Glomerular endothelial cell (primary cell): ENCODE results near the gene ATRNL1. TPM values are rescaled to one million over a fixed set of nuclear protein-coding genes. Genes with fewer than 3 reads are reported as not detected.

Experiments used
- DNase-seq: peaks from one replicate; pipeline ENCODE4 v3.0.0-alpha.2; 2011; ENCODE audit warnings: low read depth, low spot score; ENCODE audit errors: extremely low read depth
- total RNA-seq: library from RNA; depleted of rRNA; stranded (reverse); fragments of >200 nt; gene quantifications from 2 replicates; pipeline ENCODE4 v1.2.3, GENCODE V29; 2015

ATRNL1 gene
- total RNA-seq, 1 donor from 2014 or later, result 5.3 TPM

- DNase-seq, result no peak
Measured at GRCh38 chr10:115830265-115830970, 737.3 kb downstream of the ATRNL1 start.

- DNase-seq, result no peak
Measured at GRCh38 chr10:115831016-115831415, 737.9 kb downstream of the ATRNL1 start.

- DNase-seq, result no peak
Measured at GRCh38 chr10:115833119-115833518, 740.0 kb downstream of the ATRNL1 start.

GRCh38 chr10:115844591-115844990 is 751.4 kb downstream of the ATRNL1 start:
- DNase-seq, result no peak

- DNase-seq, result no peak
Measured at GRCh38 chr10:115845921-115846320, 752.8 kb downstream of the ATRNL1 start.

GRCh38 chr10:115846528-115846927 is 753.4 kb downstream of the ATRNL1 start:
- no peak for DNase-seq

- no peak for DNase-seq
Measured at GRCh38 chr10:115849197-115849596, 756.0 kb downstream of the ATRNL1 start.

GRCh38 chr10:115850666-115851065 is 757.5 kb downstream of the ATRNL1 start:
- no peak for DNase-seq

GRCh38 chr10:115851695-115852094 is 758.5 kb downstream of the ATRNL1 start:
- no peak for DNase-seq

- no peak for DNase-seq
Measured at GRCh38 chr10:115854740-115855435, 761.7 kb downstream of the ATRNL1 start.

- DNase-seq, result no peak
Measured at GRCh38 chr10:115856580-115856979, 763.4 kb downstream of the ATRNL1 start.

GRCh38 chr10:115857856-115858255 is 764.7 kb downstream of the ATRNL1 start:
- DNase-seq, result no peak

- DNase-seq, result no peak
Measured at GRCh38 chr10:115860182-115861107, 767.3 kb downstream of the ATRNL1 start.

GRCh38 chr10:115861455-115861854 is 768.3 kb downstream of the ATRNL1 start:
- DNase-seq, result no peak

GRCh38 chr10:115861864-115862263 is 768.7 kb downstream of the ATRNL1 start:
- DNase-seq, result no peak

GRCh38 chr10:115866174-115866573 is 773.0 kb downstream of the ATRNL1 start:
- no peak for DNase-seq

GRCh38 chr10:115866691-115867090 is 773.5 kb downstream of the ATRNL1 start:
- DNase-seq, result no peak

GRCh38 chr10:115867305-115867704 is 774.1 kb downstream of the ATRNL1 start:
- DNase-seq, result no peak

GRCh38 chr10:115871855-115872254 is 778.7 kb downstream of the ATRNL1 start:
- DNase-seq, result no peak

GRCh38 chr10:115875172-115875571 is 782.0 kb downstream of the ATRNL1 start:
- no peak for DNase-seq

- no peak for DNase-seq
Measured at GRCh38 chr10:115879372-115880089, 786.4 kb downstream of the ATRNL1 start.
